ENCODE measurements around the gene LRMDA. TPM values are rescaled to one million over a fixed set of nuclear protein-coding genes. Genes with fewer than 3 reads are reported as not detected.
A peak's percentile ranks its signal among the peaks of the same experiment; 100 is the strongest.

LRMDA gene
- total and polyA plus RNA-seq, 7 donors = 1.0 to 5.7 (median 2.5) TPM

DNA sequence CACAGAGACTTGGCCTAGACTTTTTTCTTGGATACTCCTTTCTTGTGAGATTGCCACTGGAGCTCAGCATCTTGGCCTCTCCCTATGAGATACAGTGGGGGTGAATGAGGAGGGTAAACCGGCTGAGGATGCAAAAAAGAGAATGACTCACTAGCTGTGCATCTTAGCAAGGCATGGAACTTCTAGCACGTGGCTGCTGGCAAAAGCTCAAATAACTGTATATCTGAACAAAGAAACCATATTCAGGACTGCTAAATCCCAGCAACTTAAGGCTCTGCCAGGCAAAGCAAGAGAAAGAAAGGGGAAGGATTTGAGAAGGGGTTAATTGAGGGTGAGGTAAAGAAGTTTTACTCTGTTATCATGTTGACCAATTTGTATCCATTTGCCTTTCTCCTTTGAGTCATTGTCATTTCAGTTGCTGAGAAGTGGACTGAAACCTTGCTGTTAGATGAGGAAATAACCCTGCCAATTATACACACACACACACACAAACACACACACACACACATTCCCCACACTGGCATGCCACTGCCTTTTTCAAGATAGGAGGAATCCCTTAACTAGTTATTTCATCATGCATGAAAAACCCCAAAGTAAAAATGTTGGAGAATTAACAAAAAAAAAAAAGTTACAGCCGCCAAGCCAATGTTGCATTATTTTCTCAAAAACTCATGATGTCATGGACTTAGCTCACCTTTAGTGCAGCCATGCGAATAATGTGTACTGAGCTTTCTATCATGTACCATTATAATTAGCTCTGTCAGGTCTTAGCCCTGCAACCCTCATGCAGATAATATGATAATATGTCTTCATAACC is 997.3 kb downstream of the LRMDA start:
- no peak overlapping the region for H3K27ac ChIP-seq
- no peaks in the 10 kb centered on the region for H3K36me3 ChIP-seq (ENCODE audit: insufficient read depth in 1 of 2, low read depth in 1 of 2)
- intact Hi-C loops (cut with DNase I) = no loop called here
- H3K9me3 ChIP-seq = no peaks in the 10 kb centered on the region
- ATAC-seq (no peak), DNase-seq (no peak)
- peaks cover 6% of the 10 kb centered on the region for H3K4me1 ChIP-seq
- no peaks in the 10 kb centered on the region for H3K27me3 ChIP-seq (ENCODE audit: insufficient read depth in 3 of 3, low read length in 2 of 3)
- 52 to 61% (median 57%) methylated on average over 4 of the region's 4 CpGs for WGBS, 3 donors
- TF ChIP-seq, protein P1, sequence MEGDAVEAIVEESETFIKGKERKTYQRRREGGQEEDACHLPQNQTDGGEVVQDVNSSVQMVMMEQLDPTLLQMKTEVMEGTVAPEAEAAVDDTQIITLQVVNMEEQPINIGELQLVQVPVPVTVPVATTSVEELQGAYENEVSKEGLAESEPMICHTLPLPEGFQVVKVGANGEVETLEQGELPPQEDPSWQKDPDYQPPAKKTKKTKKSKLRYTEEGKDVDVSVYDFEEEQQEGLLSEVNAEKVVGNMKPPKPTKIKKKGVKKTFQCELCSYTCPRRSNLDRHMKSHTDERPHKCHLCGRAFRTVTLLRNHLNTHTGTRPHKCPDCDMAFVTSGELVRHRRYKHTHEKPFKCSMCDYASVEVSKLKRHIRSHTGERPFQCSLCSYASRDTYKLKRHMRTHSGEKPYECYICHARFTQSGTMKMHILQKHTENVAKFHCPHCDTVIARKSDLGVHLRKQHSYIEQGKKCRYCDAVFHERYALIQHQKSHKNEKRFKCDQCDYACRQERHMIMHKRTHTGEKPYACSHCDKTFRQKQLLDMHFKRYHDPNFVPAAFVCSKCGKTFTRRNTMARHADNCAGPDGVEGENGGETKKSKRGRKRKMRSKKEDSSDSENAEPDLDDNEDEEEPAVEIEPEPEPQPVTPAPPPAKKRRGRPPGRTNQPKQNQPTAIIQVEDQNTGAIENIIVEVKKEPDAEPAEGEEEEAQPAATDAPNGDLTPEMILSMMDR (IDR thresholded peaks at IDR 0.05) = no peak
- no peak overlapping the region for H3K4me3 ChIP-seq

DNA sequence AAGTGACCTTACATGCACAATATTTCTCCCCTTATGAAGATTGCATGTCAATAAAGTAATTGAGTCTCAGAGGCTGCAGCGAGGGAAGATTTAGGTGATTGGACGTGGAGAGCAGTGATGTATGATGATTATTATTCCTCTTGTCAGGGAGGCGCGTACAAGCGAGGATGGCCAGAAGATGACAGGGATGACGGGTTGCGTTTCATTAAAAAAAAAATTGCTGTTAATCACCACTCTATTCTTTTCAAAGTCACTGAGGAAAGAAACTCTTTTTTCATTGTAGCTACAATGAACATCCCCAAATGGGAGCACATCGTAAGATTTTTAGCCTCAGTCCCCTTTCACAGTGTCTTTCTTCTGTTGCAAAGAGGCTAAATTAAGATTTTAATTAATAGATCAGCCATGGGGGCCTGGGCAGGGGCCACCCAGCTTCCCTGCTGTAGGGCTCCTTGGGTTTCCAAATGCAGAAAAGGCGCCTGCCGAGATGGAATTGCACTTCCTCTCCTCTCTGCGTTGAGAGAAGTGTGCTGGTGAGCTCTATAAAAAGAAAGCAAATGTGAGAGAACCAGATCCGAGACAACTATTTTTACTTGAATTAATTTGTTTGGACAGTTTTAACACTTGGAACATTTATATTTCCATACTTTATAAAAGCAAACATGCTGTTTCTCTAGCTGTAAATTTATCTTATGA is 998.1 kb downstream of the LRMDA start:
- H3K27ac ChIP-seq = no peak overlapping the region
- H3K4me3 ChIP-seq = no peak overlapping the region
- H3K36me3 ChIP-seq (ENCODE audit: insufficient read depth in 1 of 2, low read depth in 1 of 2) = no peaks in the 10 kb centered on the region
- intact Hi-C loops (cut with DNase I) = no loop called here
- TF ChIP-seq, protein P1 (IDR thresholded peaks at IDR 0.05) = no peak
- no peaks in the 10 kb centered on the region for H3K27me3 ChIP-seq (ENCODE audit: insufficient read depth in 3 of 3, low read length in 2 of 3)
- H3K4me1 ChIP-seq = peaks cover 6% of the 10 kb centered on the region
- DNase-seq (no peak), ATAC-seq (no peak)
- 62 to 71% (median 68%) methylated on average over 12 of the region's 12 CpGs for WGBS, 3 donors
- no peaks in the 10 kb centered on the region for H3K9me3 ChIP-seq

DNA sequence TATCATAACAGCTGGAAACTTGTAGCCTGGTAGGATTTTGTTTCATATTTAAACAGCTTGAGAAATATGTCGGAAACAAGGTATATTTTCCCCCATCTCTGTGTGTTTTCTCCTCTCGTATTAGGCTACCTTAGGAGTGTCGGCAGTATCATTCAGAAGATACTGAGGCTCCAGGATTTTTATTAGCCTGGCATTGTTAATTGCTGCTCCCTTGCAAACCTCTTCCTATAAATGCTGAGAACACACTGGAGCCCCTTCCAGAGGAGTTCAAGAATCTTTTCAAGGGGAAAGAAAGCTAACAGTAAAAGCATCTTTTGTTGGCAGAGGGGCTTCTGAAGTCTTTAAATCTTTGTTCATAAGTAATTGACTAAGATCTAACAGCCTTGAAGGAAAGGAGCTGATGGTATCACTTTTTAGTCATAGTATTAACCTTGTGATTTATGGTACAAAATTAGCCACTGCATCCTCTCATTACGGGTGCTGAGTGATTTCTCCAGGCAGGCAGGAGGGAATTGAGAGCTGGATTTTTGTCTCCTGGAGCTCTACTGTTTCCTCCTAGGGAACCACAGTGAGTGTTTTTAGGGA is 998.7 kb downstream of the LRMDA start:
- no peak for DNase-seq
- H3K27me3 ChIP-seq (ENCODE audit: insufficient read depth in 3 of 3, low read length in 2 of 3) = no peaks in the 10 kb centered on the region
- no peak overlapping the region for H3K27ac ChIP-seq
- H3K36me3 ChIP-seq (ENCODE audit: insufficient read depth in 1 of 2, low read depth in 1 of 2) = no peaks in the 10 kb centered on the region
- H3K4me1 ChIP-seq = peaks cover 6% of the 10 kb centered on the region
- TF ChIP-seq, protein P1 (IDR thresholded peaks at IDR 0.05) = no peak
- no peak overlapping the region for H3K4me3 ChIP-seq
- no peak for ATAC-seq
- WGBS, 3 donors = 26 to 42% (median 30%) methylated on average over 4 of the region's 4 CpGs
- H3K9me3 ChIP-seq = no peaks in the 10 kb centered on the region
- intact Hi-C loops (cut with DNase I) = no loop called here

DNA sequence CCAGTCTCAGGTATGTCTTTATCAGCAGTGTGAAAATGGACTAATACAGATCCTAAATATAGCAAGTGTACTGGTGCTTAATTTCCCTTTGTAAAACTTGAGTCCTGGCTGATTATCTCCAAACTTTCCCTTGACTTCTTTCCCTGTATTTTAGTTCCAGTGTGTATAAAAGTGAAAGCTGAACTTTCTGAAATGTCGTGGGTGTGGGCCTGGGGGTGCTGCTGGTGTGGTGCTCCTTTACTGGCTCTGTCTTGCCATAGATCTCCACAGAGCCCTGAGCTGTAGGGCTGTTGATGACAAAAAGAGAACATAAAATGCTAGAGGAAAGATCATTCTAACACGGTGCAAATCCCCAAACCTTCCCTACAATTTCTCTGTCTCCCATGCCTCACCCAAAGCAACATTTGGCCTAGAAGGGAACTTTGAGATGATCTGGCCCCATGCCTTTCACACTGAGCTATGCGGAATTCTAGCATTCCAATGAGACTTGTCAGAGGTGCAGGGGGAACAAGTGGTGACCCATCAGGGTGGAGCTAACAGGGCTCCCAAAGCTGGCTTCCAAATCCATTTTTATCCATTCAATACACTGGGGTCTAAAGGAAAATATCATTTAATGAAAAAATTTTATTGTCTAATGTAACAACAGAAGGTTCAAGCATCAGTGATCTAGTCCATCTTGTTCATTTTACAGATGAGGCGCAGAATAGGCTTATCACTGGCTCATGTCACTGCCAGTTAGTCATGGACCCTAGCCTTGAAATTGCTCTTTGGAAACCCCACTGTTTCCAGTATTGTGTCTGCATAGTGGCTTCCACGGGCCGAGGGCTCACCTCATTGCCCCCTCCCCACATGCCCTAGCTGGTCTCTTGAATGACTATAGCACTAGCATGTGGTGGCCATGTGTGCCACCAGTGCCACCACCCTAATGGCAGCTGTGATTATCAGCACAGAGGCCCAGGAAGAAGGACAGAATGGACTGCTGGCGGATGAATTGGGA is 1000.9 kb downstream of the LRMDA start:
- TF ChIP-seq, protein P1 (IDR thresholded peaks at IDR 0.05) = no peak
- H3K4me3 ChIP-seq = no peak overlapping the region
- H3K27ac ChIP-seq = peak overlapping the region; percentile 7
- peak; percentile 50 to 74 (median 57) for ATAC-seq
- intact Hi-C loops (cut with DNase I) = no loop called here
- no peaks in the 10 kb centered on the region for H3K36me3 ChIP-seq (ENCODE audit: insufficient read depth in 1 of 2, low read depth in 1 of 2)
- H3K4me1 ChIP-seq = peaks cover 13% of the 10 kb centered on the region
- WGBS, 3 donors = 49 to 54% (median 51%) methylated on average over 7 of the region's 7 CpGs
- H3K9me3 ChIP-seq = no peaks in the 10 kb centered on the region
- DNase-seq = peak; percentile 28 to 53
- H3K27me3 ChIP-seq (ENCODE audit: insufficient read depth in 3 of 3, low read length in 2 of 3) = no peaks in the 10 kb centered on the region
